Kidney (tissue), 14 donors: ENCODE measurements around the gene POLDIP3. TPM values are rescaled to one million over a fixed set of nuclear protein-coding genes. Genes with fewer than 3 reads are reported as not detected.
A peak's percentile ranks its signal among the peaks of the same experiment; 100 is the strongest.
"Not testable (repeated sequence)": the region's sequence is repeated elsewhere in the genome, so short reads cannot be mapped to it uniquely, and the experiment has no call there.

Source experiments
- DNase-seq, 5 donors: peaks; one replicate each; pipeline ENCODE4 v3.0.0-alpha.2; 2013 to 2020
- FAIRE-seq: peaks from 2 replicates; lab custom pipeline; 2012; peaks lifted over from hg19 to GRCh38; lab: Jason Lieb, UNC
- H3K27ac ChIP-seq, 2 donors: one replicate each; pipeline ENCODE4 v1.7.0; 2013; ENCODE audit warnings: low read depth in 2 of 2, low read length in 2 of 2, inconsistent platforms in 1 of 2
- H3K27me3 ChIP-seq: one replicate; pipeline ENCODE4 v1.7.1; 2013; ENCODE audit warnings: low read length, inconsistent platforms; ENCODE audit not compliant: control insufficient read depth, insufficient read depth
- H3K36me3 ChIP-seq, 3 donors: one replicate each; pipeline versions ENCODE4 v1.7.0 to v1.7.1; 2013; ENCODE audit warnings: low read length in 3 of 3, control low read depth in 1 of 3, inconsistent platforms in 1 of 3; ENCODE audit not compliant: insufficient read depth in 3 of 3, control insufficient read depth in 2 of 3
- H3K4me1 ChIP-seq, 3 donors: one replicate each; pipeline versions ENCODE4 v1.7.0 to v1.7.1; 2013; ENCODE audit warnings: low read length in 3 of 3, inconsistent platforms in 1 of 3, low read depth in 1 of 3; ENCODE audit not compliant: control insufficient read depth in 2 of 3, insufficient read depth in 2 of 3
- H3K4me3 ChIP-seq, 3 donors: one replicate each; pipeline versions ENCODE4 v1.7.0 to v1.8.1; 2013; ENCODE audit warnings: low read length in 3 of 3, control low read depth in 1 of 3, inconsistent platforms in 1 of 3
- H3K9ac ChIP-seq, 3 donors: one replicate each; pipeline versions ENCODE4 v1.7.0 to v1.7.1; 2013; ENCODE audit warnings: low read length in 3 of 3, control low read depth in 1 of 3, inconsistent platforms in 1 of 3
- H3K9me3 ChIP-seq, 3 donors: one replicate each; pipeline versions ENCODE4 v1.7.0 to v1.7.1; 2013; ENCODE audit warnings: low read length in 3 of 3, control low read depth in 1 of 3, inconsistent platforms in 1 of 3; ENCODE audit not compliant: control insufficient read depth in 2 of 3, insufficient read depth in 1 of 3
- CTCF ChIP-seq: IDR thresholded peaks from 3 replicates; pipeline ENCODE4 v1.5.1; 2012; ENCODE audit warnings: mild to moderate bottlenecking, moderate library complexity, borderline replicate concordance; ENCODE audit not compliant: insufficient read depth; ENCODE audit errors: extremely low read depth
- intact Hi-C: fragments of 100-400 bp; cut with DNase I; formaldehyde crosslinking; loops from one replicate; pipeline ENCODE4 v1.11.1; 2022
- polyA plus RNA-seq: library from polyadenylated mRNA; stranded (reverse); fragments of 350-450 nt; fragmentation: Illumina TruSeq; extraction: RNeasy Lipid Tissue Mini Kit (QIAGEN cat#74804); gene quantifications from one replicate; pipeline ENCODE4 v1.2.3, GENCODE V29; 2014; ENCODE audit warnings: low read depth, low replicate concordance; ENCODE audit not compliant: insufficient read depth
- total RNA-seq: library from RNA; stranded (reverse); fragmentation: NEBNext Ultra II Directional; extraction: Animal tissue kit (Norgen Biotek cat#: 25700); gene quantifications from one replicate; pipeline ENCODE4 v1.2.1, GENCODE V29; 2021
- donor health status: control.
- donor health status: control.
- donor health status: control.
- donor health status: control.
- donor health status: control.
- donor health status: DM: yes; HTN: yes; CAD: no.
- donor health status: Normal renal cell carcinoma (clear cell type).

Gene POLDIP3
- total and polyA plus RNA-seq, 2 donors from 2014 or later = 44.1 to 67.9 TPM

- H3K27me3 ChIP-seq, H3K27ac ChIP-seq, FAIRE-seq, intact Hi-C loops, H3K4me1 ChIP-seq, H3K9me3 ChIP-seq, H3K9ac ChIP-seq, H3K36me3 ChIP-seq, H3K4me3 ChIP-seq: not testable (repeated sequence)
- peak in 1 of 5 donors; percentile 32 for DNase-seq
These were observed 40.2 kb downstream of the POLDIP3 start for GRCh38 chr22:42574468-42574867.

DNA sequence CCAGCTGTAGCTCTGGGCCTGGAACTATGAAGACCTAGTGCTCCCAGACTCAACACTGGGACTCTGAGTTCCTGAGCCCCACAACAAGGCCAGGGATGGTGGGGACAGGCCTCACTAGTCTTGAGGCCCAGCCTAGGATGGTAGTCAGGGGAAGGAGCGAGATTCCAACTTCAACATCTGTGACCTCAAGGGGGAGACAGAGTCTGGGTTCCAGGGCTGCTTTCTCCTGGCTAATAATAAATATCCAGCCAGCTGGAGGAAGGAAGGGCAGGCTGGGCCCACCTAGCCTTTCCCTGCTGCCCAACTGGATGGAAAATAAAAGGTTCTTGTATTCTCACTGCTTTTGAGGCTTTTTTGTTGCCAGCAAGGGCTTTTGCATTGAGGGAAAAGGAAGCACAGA lies 40.6 kb downstream of the POLDIP3 start:
- H3K9me3 ChIP-seq, H3K27ac ChIP-seq, H3K9ac ChIP-seq, H3K4me1 ChIP-seq, FAIRE-seq, H3K36me3 ChIP-seq, intact Hi-C loops, DNase-seq, H3K4me3 ChIP-seq, H3K27me3 ChIP-seq: not testable (repeated sequence)

DNA sequence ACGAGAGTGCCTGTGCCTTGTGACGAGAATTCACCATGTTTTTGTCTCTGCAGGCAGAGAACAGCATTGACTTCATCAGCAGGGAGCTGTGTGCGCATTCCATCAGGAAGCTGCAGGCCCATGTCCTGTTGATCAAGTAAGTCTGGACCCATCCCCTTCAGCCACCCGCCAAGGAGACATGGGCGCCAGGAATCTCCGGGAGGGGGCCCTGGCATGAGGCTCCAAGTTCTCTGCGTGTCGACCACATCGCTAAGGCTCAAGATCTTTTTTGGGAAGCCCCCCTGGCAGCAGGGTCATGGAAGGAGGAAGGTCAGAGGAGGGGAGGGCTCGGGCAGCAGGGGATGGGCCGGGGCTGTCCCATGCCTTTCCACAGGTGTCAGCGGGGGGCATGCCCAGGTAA lies 43.6 kb downstream of the POLDIP3 start:
- H3K27ac ChIP-seq, H3K9ac ChIP-seq, H3K27me3 ChIP-seq, H3K4me1 ChIP-seq, DNase-seq, FAIRE-seq, H3K4me3 ChIP-seq, H3K36me3 ChIP-seq, intact Hi-C loops, H3K9me3 ChIP-seq: not testable (repeated sequence)

DNA sequence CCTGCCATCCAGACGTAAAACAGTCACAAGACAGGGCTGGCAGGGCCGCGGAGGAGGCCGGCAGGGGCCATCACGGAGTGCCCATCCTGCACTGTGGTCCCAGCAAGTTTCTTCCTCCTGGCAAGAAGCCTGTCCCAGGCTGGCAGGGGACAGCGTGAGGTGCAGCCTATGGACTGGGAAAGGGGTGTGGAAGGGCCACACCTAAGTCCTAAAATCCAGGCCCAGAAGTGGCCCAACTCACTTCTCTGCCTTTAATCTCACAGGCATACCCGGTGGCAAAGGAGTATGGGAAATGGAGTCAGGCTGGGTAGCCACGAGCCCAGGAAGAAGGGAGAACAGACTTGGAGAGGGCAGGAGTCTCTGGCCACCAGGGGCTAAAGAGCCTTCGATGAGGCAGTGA lies 44.1 kb downstream of the POLDIP3 start:
- H3K36me3 ChIP-seq, DNase-seq, intact Hi-C loops, H3K9me3 ChIP-seq, H3K9ac ChIP-seq, FAIRE-seq, H3K27ac ChIP-seq, H3K4me3 ChIP-seq, H3K27me3 ChIP-seq, H3K4me1 ChIP-seq: not testable (repeated sequence)

DNA sequence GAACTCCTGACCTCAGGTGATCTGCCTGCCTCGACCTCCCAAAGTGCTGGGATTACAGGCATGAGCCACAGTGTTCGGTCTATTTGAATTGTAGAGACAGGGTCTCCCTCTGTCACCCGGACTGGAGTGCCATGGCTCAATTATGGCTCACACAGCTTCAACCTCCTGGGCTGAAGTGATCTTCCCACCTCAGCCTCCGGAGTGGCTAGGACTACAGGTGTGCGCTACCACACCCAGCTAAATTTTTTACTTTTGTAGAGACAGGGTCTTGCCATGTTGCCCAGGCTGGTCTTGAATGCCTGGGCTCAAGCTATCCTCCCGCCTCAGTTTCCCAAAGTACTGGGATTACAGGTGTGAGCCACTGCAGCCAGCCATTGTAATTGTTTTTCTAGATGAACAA lies 46.7 kb downstream of the POLDIP3 start:
- FAIRE-seq, intact Hi-C loops: not testable (repeated sequence)

GRCh38 chr22:42565956-42566355 lies 48.7 kb downstream of the POLDIP3 start:
- intact Hi-C loops = no loop called here
- H3K4me3 ChIP-seq = no peak overlapping the region
- TF ChIP-seq CTCF = no peak
- no peak for DNase-seq
- no peak for FAIRE-seq
- no peaks in the 10 kb centered on the region for H3K27me3 ChIP-seq
- no peaks in the 10 kb centered on the region for H3K9me3 ChIP-seq
- no peak overlapping the region for H3K27ac ChIP-seq
- no peak overlapping the region for H3K9ac ChIP-seq
- no peaks in the 10 kb centered on the region for H3K36me3 ChIP-seq
- peaks cover 0 to 9% (median 5%) of the 10 kb centered on the region in 3 donors for H3K4me1 ChIP-seq

More for the DNA sequence above, 46.7 kb downstream of the POLDIP3 start:
- H3K27ac ChIP-seq, H3K9me3 ChIP-seq, H3K4me1 ChIP-seq, H3K27me3 ChIP-seq, H3K36me3 ChIP-seq, H3K9ac ChIP-seq, H3K4me3 ChIP-seq, DNase-seq: not testable (repeated sequence)
